ENCODE results near the gene SLC29A1. TPM values are rescaled to one million over a fixed set of nuclear protein-coding genes. Genes with fewer than 3 reads are reported as not detected.

Gene SLC29A1
- total and polyA plus RNA-seq, 2 donors (not counting 3 experiments of a cell fraction or from before 2014, with no cell fraction given): 202 to 539 TPM

DNA sequence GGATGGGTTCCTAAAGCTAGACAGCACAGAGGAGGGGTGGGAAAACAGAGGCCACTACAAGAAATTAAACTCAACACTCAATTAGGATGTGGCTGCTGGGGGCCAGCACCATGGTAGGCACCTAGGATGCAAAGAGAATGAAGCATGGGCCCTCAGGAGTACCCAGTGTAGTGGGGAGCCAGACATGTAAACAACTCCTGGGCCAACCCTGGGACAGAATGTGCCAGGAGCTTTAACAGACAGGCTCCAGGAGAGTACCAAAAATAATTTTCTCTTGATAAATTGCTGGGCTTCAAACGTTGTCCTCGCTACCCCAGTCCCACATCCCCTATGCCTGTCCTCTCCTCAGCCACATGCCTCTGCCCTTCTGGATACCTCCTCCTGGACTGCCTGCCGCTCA lies 48.5 kb downstream of the SLC29A1 start:
- H3K9me3 ChIP-seq (replicated peaks; ENCODE audit: control insufficient read depth, insufficient read depth, low read length): no peaks in the 10 kb centered on the region
- H3K79me2 ChIP-seq (ENCODE audit: control insufficient read depth, insufficient read depth, low read length): no peaks in the 10 kb centered on the region
- no peak overlapping the region for H3K4me3 ChIP-seq (replicated peaks in 1 of 3; ENCODE audit: insufficient read depth in 1 of 3, low read depth in 1 of 3, low read length in 3 of 3)
- no peak for FAIRE-seq
- ChIA-PET POLR2A (no interaction called here), CTCF (no interaction called here)
- H3K4me2 ChIP-seq (ENCODE audit: insufficient read depth, low read length): no peak overlapping the region
- H3K27me3 ChIP-seq (ENCODE audit: control insufficient read depth in 2 of 2, insufficient read depth in 2 of 2, low read length in 2 of 2): peaks cover 32 to 61% of the 10 kb centered on the region in 2 experiments
- DNase-seq (ENCODE audit: low read depth, low spot score): no peak
- intact Hi-C loops (cut with micrococcal nuclease): no loop called here
- no peak overlapping the region for H3K9ac ChIP-seq (replicated peaks; ENCODE audit: extremely low read depth, insufficient read depth, low read length)
- dilution Hi-C loops (cut with MboI; ENCODE audit: extremely low pct_ligation_motif_present, low sequenced_read_pairs): no loop called here
- BruUV-seq (replicated peaks): no TSS peak
- peaks cover 9% of the 10 kb centered on the region for H3K4me1 ChIP-seq (ENCODE audit: control insufficient read depth, extremely low read depth, insufficient read depth, low read length)
- no peaks in the 10 kb centered on the region for H4K20me1 ChIP-seq (replicated peaks; ENCODE audit: control insufficient read depth, extremely low read depth, insufficient read depth, low read length)
- no peak overlapping the region for H2AFZ ChIP-seq (ENCODE audit: low read depth, low read length)
- TF ChIP-seq GATA2 (IDR thresholded peaks at IDR 0.05; ENCODE audit: insufficient read depth, insufficient read length, low read depth, low read length) (no peak), EZH2 (IDR thresholded peaks at IDR 0.05; ENCODE audit: borderline replicate concordance, low read depth, low read length, severe bottlenecking) (no peak), POLR2AphosphoS5 (IDR thresholded peaks at IDR 0.05; ENCODE audit: insufficient read depth, low read depth, low read length) (no peak), FOS (IDR thresholded peaks at IDR 0.05; ENCODE audit: borderline replicate concordance, insufficient read depth, low read length) (no peak), POLR2A (IDR thresholded peaks at IDR 0.05; ENCODE audit: low read depth, low read length) (no peak), MYC (IDR thresholded peaks at IDR 0.05; ENCODE audit: low read depth, low read length) (no peak), JUN (IDR thresholded peaks at IDR 0.05; ENCODE audit: borderline replicate concordance, insufficient read depth, insufficient read length, low read depth) (no peak)
- TF ChIP-seq, protein P1, sequence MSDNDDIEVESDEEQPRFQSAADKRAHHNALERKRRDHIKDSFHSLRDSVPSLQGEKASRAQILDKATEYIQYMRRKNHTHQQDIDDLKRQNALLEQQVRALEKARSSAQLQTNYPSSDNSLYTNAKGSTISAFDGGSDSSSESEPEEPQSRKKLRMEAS (IDR thresholded peaks at IDR 0.05; ENCODE audit: insufficient read depth, insufficient read length): no peak
- TF ChIP-seq, protein P2, sequence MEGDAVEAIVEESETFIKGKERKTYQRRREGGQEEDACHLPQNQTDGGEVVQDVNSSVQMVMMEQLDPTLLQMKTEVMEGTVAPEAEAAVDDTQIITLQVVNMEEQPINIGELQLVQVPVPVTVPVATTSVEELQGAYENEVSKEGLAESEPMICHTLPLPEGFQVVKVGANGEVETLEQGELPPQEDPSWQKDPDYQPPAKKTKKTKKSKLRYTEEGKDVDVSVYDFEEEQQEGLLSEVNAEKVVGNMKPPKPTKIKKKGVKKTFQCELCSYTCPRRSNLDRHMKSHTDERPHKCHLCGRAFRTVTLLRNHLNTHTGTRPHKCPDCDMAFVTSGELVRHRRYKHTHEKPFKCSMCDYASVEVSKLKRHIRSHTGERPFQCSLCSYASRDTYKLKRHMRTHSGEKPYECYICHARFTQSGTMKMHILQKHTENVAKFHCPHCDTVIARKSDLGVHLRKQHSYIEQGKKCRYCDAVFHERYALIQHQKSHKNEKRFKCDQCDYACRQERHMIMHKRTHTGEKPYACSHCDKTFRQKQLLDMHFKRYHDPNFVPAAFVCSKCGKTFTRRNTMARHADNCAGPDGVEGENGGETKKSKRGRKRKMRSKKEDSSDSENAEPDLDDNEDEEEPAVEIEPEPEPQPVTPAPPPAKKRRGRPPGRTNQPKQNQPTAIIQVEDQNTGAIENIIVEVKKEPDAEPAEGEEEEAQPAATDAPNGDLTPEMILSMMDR (IDR thresholded peaks at IDR 0.05; ENCODE audit: extremely low read depth in 1 of 2, insufficient read depth in 1 of 2, low read depth in 1 of 2, low read length in 2 of 2): no peak
- H3K27ac ChIP-seq (ENCODE audit: insufficient read depth, low read depth, low read length): no peak overlapping the region
- no peaks in the 10 kb centered on the region for H3K9me1 ChIP-seq (replicated peaks; ENCODE audit: control insufficient read depth, extremely low read depth, insufficient read depth, low read length)
- H3K36me3 ChIP-seq (ENCODE audit: control insufficient read depth in 2 of 2, extremely low read depth in 1 of 2, insufficient read depth in 2 of 2, low read length in 2 of 2): no peaks in the 10 kb centered on the region
